GM18867 (cell line): ENCODE data around the gene PRDM2.

Source experiments
- ATAC-seq: cut with Tn5 transposase; IDR thresholded peaks from one replicate; pipeline ENCODE4 v1.9.1; 2021; ENCODE audit warnings: mild to moderate bottlenecking, moderate library complexity; ENCODE audit not compliant: unreplicated experiment

PRDM2 gene

DNA sequence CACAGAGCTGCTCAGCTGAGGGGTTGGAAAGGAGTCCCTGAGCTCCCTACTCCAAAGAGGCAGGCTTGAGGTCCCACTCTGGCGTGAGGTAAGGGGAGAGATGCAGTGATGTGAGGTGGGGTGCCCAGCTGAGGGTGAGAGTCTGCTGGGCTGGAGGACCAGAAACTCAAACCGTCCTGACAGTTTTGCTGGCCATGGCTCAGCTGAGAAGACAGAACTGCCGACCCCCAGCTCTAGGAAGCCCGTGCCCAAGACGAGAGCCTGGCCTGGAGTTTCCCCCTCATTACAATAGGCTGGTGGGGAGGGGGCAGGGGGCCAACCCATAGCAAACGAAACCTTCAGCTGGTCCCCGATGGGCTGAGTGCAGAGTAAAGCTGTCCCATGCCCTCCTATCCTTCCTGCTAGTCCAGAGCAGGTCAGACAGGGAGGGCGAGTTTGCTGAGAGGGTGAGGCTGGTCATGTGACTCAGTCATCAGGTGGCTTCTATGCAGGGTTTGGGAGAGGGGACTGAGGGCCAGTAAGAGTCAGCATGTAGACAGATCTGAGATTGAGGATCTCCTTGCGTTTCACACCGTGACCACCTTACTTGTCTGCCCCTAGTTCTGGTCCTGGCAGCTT lies 129.3 kb downstream of the PRDM2 start:
- no peak for ATAC-seq

DNA sequence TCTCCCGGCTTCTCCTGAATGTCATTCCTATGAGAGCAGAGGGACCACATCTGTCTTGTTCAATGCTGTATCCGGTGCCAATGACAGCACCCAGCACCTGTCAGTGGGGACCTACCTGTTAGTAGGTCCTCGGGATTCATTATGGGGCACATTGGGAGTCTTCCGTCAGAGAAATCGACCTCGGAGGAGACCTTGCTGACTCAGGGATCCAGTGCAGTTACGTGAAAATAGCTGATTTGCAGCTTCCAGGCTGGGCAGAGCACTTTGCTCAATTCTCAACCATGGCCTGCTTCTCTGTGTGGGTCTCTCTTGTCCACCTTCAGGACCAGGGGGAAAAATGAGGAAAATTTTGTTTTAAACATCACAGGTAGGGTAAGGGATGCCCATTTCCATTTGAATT lies 130.2 kb downstream of the PRDM2 start:
- no peak for ATAC-seq

GRCh38 chr1:13830616-13831280 lies 130.8 kb downstream of the PRDM2 start:
- ATAC-seq: no peak

DNA sequence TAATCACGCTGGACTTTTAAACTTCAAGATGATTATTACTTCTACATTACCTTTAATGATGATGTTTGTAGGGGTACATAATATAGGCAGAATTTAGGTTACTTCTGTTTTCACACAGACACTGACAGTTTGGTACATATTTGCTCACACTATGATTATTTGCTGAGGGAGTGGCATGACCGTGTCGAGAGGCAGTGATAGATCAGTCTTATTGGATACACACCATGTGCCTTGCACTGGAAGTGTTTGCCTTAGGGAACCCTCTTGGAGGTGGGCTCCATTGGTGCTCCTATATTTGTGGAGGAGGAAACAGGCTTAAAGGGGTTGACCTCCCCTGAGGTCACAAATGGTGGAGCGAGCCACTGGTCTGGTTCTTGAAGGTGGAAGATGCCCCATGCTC lies 132.1 kb downstream of the PRDM2 start:
- no peak for ATAC-seq

GRCh38 chr1:13832536-13832935 lies 132.5 kb downstream of the PRDM2 start:
- no peak for ATAC-seq

DNA sequence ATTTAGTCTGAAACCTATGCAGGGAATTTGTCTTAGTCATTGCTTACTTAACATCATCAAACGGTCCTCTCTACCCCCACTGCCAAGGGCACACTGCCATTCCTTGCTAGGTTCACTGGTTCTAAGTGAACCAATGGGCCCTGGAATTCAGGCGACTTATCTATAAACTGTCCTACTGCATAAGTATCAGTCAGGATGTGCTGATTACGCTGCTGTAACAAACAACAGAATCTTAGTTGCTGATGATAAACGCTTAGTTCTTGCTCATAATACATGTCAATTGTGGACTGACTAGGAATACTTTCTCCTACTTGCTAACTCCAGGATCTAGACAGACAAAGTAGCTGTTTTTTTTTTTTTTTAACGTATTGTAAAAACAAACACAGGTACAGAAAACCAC lies 136.1 kb downstream of the PRDM2 start:
- ATAC-seq: no peak

DNA sequence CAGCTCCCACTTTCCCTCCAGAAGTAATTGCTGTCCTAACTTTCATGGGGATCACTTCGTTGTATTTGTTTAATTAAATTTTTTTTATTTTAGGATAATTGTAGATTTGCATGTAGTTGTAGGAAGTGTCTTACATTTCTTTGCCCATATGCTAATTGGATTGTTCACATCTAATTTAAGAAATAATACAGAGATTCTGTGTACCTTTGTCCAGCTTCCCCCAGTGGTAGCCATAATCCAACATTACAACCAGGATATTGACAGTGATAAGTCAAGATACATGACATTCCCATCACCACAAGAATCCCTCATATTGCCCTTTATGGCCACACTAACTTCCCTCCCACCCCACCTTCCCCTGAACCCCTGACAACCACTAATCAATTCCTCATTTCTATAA lies 136.6 kb downstream of the PRDM2 start:
- no peak for ATAC-seq

DNA sequence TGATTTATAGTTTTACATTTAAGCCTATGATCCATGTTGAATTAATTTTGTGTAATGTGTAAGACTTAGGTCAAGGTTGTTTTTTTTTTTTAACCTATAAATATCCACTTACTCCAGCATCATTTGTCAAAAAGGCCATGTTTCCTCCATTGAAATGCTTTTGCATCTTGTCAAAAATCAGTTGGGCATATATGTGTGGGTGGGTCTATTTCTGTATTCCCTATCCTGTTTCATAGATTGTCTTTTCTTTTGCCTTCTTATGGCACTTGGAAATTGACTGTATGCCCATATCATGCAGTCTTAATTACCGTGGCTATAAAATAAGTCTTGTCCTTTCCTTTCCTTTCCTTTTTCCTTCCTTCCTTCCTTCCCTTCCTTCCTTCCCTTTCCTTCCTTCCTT lies 138.2 kb downstream of the PRDM2 start:
- no peak for ATAC-seq

DNA sequence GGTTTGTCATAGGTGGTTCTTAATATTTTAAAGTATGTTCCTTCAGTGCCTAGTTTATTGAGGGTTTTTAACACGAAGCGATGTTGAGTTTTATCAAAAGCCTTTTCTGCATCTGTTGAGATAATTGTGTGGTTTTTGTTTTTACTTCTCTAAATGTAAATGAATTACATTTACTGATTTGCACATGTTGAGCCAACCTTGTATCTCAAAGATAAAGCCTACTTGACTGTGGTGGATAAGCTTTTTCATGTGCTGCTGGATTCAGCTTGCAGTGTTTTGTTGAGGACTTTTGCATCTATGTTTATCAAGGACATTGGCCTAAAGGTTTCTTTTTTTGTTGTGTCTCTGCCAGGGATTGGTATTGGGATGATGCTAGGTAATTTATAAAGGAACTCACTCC lies 142.5 kb downstream of the PRDM2 start:
- no peak for ATAC-seq

DNA sequence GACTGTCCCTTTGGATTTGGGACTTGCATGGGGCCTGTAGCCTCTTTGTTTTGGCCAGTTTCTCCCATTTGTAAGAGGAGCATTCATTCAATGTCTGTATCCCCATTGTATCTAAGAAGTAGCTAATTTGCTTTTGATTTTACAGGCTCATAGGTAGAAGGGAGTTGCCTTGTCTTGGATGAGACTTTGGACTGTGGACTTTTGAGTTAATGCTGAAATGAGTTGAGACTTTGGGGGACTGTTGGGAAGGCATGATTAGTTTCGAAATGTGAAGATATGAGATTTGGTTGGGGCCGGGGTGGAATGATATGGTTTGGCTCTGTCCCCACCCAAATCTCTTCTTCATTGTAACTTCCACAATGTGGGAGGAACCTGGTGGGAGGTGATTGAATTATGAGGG lies 151.7 kb downstream of the PRDM2 start:
- no peak for ATAC-seq

DNA sequence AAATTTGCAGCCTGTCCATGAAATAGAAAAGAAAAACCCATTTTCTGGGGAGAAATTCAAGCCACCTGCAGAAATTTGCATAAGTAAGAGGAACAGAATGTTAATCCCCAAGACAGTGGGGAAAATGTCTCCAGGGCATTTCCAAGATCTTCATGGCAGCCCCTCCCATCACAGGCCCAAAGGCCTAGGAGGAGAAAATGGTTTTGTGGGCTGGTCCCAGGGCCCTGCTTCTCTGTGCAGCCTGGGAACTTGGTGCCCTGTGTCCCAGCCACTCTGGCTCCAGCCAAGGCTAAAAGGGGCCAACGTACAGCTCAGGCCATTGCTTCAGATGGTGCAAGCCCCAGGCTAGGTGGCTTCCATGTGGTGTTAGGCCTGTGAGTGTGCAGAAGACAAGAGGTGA lies 155.6 kb downstream of the PRDM2 start:
- no peak for ATAC-seq

DNA sequence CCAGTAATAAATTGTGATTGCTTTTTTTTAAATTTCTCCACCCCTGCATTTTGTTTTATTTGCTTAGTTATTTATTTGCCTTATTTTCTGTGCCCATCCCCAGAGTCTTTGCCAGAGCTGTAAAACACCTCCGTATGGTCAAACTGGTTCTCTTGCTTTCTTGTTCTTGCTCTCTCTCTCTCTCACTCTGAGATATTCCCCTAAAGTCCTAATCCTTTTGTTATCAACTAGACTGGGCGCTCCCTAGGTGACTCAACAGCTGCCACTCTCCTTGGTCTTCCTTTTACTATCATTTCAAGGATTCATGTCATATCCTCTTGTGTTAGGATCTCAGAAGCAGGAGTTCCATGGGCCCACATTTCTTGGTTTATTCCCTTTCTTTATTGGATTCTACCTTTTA lies 160.0 kb downstream of the PRDM2 start:
- ATAC-seq: no peak

- ATAC-seq: no peak
These were observed 164.8 kb downstream of the PRDM2 start for GRCh38 chr1:13864760-13865159.

DNA sequence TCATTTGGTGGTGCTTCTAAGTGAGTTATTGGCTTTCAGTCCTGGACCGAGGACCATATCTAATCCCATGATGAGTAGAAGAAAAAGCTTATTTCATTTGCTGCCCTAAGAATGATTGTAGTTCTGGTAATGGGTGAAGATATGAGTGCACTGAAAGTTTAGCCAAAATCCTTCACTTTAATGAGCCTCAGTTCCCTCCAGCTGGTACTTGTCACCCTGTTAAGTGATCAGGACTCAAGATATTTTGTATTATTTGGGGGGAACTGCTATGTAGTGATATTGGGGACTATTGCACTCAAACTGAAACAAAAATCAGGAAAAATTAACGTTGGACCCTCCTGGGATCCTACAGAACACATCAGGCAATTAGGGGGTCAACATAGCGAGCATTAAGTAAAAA lies 165.9 kb downstream of the PRDM2 start:
- no peak for ATAC-seq

- no peak for ATAC-seq
These were observed 167.6 kb downstream of the PRDM2 start for GRCh38 chr1:13867603-13868002.

- no peak for ATAC-seq
These were observed 169.3 kb downstream of the PRDM2 start for GRCh38 chr1:13869172-13869797.

- no peak for ATAC-seq
These were observed 171.4 kb downstream of the PRDM2 start for GRCh38 chr1:13871413-13871812.

DNA sequence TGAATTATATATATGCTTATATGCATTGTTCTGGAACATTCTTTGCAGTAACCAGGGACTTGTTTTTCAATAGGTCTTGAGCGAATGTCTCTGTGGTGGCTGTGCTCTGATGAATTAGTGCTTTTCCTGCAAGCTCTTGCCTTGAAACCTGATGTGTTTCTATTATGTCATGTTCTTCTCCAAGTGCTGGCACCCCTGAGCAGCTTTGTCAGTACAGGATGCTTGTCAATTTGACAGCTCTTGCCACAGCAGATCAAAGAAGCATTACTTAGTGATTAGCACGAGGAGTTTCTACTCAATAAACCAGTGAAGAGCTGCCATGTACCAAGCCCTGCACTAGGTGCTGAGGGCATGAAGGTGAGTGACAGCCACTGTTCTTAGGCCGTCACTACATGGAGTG lies 171.9 kb downstream of the PRDM2 start:
- no peak for ATAC-seq

- no peak for ATAC-seq
These were observed 173.0 kb downstream of the PRDM2 start for GRCh38 chr1:13873032-13873431.
